ENCODE data around the gene IRAK3. TPM values are rescaled to one million over a fixed set of nuclear protein-coding genes. Genes with fewer than 3 reads are reported as not detected.

The IRAK3 gene
- total RNA-seq, 2 experiments from 2014 or later = 0.59 to 0.74 TPM

- Mint-ChIP-seq H3K36me3 (ENCODE audit: low read depth) (no peaks in the 10 kb centered on the region), H3K4me1 (ENCODE audit: low read depth) (no peaks in the 10 kb centered on the region), H3K4me3 (no peak overlapping the region), H3K9me3 (no peaks in the 10 kb centered on the region), H3K27ac (no peak overlapping the region), H3K27me3 (peaks cover 34% of the 10 kb centered on the region)
- intact Hi-C loops (cut with DNase I, micrococcal nuclease) = no loop called here
- no peaks in the 10 kb centered on the region for H3K36me3 ChIP-seq (ENCODE audit: insufficient read depth, low read length)
- H3K4me1 ChIP-seq (ENCODE audit: insufficient read depth, low read length) = no peaks in the 10 kb centered on the region
- CTCF ChIA-PET = interaction anchor here (0.6 kb wide), 1 partner anchor 124 kb away, joined by 4 read pairs; no protein-coding TSS in a partner anchor
- H3K27ac ChIP-seq (ENCODE audit: low read depth in 1 of 2, low read length in 2 of 2) = no peak overlapping the region
- DNase-seq (no peak), ATAC-seq (ENCODE audit: poor library complexity) (no peak)
- no peak overlapping the region for H3K4me3 ChIP-seq (ENCODE audit: low read length)
- POLR2A ChIA-PET = no interaction called here
- no peaks in the 10 kb centered on the region for H3K9me3 ChIP-seq (ENCODE audit: control insufficient read depth in 1 of 2, insufficient read depth in 1 of 2, low read length in 2 of 2)
- TF ChIP-seq CTCF (IDR thresholded peaks at IDR 0.05) = no peak
- H3K27me3 ChIP-seq (ENCODE audit: control insufficient read depth in 1 of 2, insufficient read depth in 2 of 2, low read length in 2 of 2) = peaks cover 0 to 4% of the 10 kb centered on the region in 2 experiments
Observed at GRCh38 chr12:66244446-66244845, 55.4 kb downstream of the IRAK3 start.

GRCh38 chr12:66247741-66248140, 58.7 kb downstream of the IRAK3 start:
- no peaks in the 10 kb centered on the region for H3K9me3 ChIP-seq (ENCODE audit: control insufficient read depth in 1 of 2, insufficient read depth in 1 of 2, low read length in 2 of 2)
- no peak for ATAC-seq (ENCODE audit: poor library complexity)
- POLR2A ChIA-PET = no interaction called here
- no peak for TF ChIP-seq CTCF (IDR thresholded peaks at IDR 0.05)
- H3K27ac ChIP-seq (ENCODE audit: low read depth in 1 of 2, low read length in 2 of 2) = no peak overlapping the region
- Mint-ChIP-seq H3K9me3 (no peaks in the 10 kb centered on the region), H3K4me1 (ENCODE audit: low read depth) (no peaks in the 10 kb centered on the region), H3K27ac (no peak overlapping the region), H3K4me3 (no peak overlapping the region), H3K27me3 (peaks cover 11% of the 10 kb centered on the region), H3K36me3 (ENCODE audit: low read depth) (no peaks in the 10 kb centered on the region)
- no peaks in the 10 kb centered on the region for H3K36me3 ChIP-seq (ENCODE audit: insufficient read depth, low read length)
- intact Hi-C loops (cut with DNase I, micrococcal nuclease) = no loop called here
- no peak for DNase-seq
- CTCF ChIA-PET = interaction anchor here (1.0 kb wide), 1 partner anchor 11 kb away, joined by 4 read pairs; no protein-coding TSS in a partner anchor
- H3K4me1 ChIP-seq (ENCODE audit: insufficient read depth, low read length) = no peaks in the 10 kb centered on the region
- H3K4me3 ChIP-seq (ENCODE audit: low read length) = no peak overlapping the region
- H3K27me3 ChIP-seq (ENCODE audit: control insufficient read depth in 1 of 2, insufficient read depth in 2 of 2, low read length in 2 of 2) = no peaks in the 10 kb centered on the region

- ATAC-seq (ENCODE audit: poor library complexity) (no peak), DNase-seq (no peak)
- Histone ChIP-seq H3K9me3 (ENCODE audit: control insufficient read depth in 1 of 2, insufficient read depth in 1 of 2, low read length in 2 of 2) (no peaks in the 10 kb centered on the region), H3K27ac (ENCODE audit: low read depth in 1 of 2, low read length in 2 of 2) (no peak overlapping the region), H3K36me3 (ENCODE audit: insufficient read depth, low read length) (no peaks in the 10 kb centered on the region), H3K27me3 (ENCODE audit: control insufficient read depth in 1 of 2, insufficient read depth in 2 of 2, low read length in 2 of 2) (no peaks in the 10 kb centered on the region), H3K4me3 (ENCODE audit: low read length) (no peak overlapping the region), H3K4me1 (ENCODE audit: insufficient read depth, low read length) (no peaks in the 10 kb centered on the region)
- Mint-ChIP-seq H3K27ac (no peak overlapping the region), H3K27me3 (peaks cover 4% of the 10 kb centered on the region), H3K36me3 (ENCODE audit: low read depth) (no peaks in the 10 kb centered on the region), H3K4me1 (ENCODE audit: low read depth) (no peaks in the 10 kb centered on the region), H3K4me3 (no peak overlapping the region), H3K9me3 (no peaks in the 10 kb centered on the region)
- ChIA-PET CTCF (no interaction called here), POLR2A (no interaction called here)
- intact Hi-C loops (cut with DNase I, micrococcal nuclease) = no loop called here
- no peak for TF ChIP-seq CTCF (IDR thresholded peaks at IDR 0.05)
Observed at GRCh38 chr12:66251049-66251448, 62.0 kb downstream of the IRAK3 start.
